ENCODE data around the gene FGD3. TPM values are rescaled to one million over a fixed set of nuclear protein-coding genes. Genes with fewer than 3 reads are reported as not detected.

The FGD3 gene
- total RNA-seq, 1 donor from 2014 or later: 1.8 TPM

DNA sequence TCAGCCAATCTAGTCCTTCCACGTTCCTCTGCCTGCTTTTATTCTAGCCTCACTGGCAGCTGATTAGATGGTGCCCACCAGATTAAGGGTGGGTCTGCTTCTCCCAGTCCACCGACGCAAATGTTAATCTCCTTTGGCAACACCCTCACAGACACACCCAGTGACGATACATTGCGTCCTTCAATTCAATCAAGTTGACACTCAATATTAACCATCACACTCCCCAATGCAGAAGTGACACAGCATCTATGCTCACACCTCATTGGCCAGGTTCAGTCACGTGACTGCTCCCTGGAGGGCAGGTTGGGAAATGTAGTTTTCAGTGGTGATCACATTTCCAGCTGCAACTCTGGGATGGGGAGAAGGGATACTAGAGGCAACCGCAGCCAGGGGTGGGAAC lies 124.1 kb downstream of the FGD3 start:
- no peaks in the 10 kb centered on the region for H3K27me3 ChIP-seq (ENCODE audit: low read depth)
- DNase-seq: no peak
- H3K27ac ChIP-seq (replicated peaks): no peak overlapping the region
- intact Hi-C loops (cut with micrococcal nuclease): no loop called here
- peaks cover 20% of the 10 kb centered on the region for H3K4me1 ChIP-seq
- TF ChIP-seq, protein P1, sequence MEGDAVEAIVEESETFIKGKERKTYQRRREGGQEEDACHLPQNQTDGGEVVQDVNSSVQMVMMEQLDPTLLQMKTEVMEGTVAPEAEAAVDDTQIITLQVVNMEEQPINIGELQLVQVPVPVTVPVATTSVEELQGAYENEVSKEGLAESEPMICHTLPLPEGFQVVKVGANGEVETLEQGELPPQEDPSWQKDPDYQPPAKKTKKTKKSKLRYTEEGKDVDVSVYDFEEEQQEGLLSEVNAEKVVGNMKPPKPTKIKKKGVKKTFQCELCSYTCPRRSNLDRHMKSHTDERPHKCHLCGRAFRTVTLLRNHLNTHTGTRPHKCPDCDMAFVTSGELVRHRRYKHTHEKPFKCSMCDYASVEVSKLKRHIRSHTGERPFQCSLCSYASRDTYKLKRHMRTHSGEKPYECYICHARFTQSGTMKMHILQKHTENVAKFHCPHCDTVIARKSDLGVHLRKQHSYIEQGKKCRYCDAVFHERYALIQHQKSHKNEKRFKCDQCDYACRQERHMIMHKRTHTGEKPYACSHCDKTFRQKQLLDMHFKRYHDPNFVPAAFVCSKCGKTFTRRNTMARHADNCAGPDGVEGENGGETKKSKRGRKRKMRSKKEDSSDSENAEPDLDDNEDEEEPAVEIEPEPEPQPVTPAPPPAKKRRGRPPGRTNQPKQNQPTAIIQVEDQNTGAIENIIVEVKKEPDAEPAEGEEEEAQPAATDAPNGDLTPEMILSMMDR (IDR thresholded peaks at IDR 0.05; ENCODE audit: borderline replicate concordance): no peak
- H3K4me3 ChIP-seq: no peak overlapping the region
- H3K36me3 ChIP-seq: no peaks in the 10 kb centered on the region
- H3K9me3 ChIP-seq (replicated peaks): no peaks in the 10 kb centered on the region

DNA sequence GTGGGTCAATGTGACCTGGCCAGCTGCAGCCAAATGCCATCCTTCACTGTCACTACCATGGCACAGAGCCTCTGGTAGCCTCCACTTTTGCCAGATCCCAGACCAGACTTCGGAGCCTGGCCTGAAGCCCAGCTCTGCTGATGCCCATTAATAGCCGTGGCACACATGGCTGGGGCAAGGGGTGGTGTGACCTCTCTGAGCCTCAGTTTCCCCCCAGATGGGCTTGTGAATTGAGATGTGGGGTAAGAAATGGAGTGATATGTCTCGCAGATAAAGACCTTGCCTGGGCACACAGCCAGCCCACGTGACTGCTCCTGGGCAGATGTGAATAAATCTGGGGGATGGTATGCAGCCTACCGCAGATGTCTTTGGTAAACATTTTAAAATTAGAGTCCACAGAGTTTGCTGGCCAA lies 125.1 kb downstream of the FGD3 start:
- no peaks in the 10 kb centered on the region for H3K9me3 ChIP-seq (replicated peaks)
- peak; percentile 44 for DNase-seq
- no peak overlapping the region for H3K4me3 ChIP-seq
- peaks cover 20% of the 10 kb centered on the region for H3K4me1 ChIP-seq
- no peak overlapping the region for H3K27ac ChIP-seq (replicated peaks)
- H3K27me3 ChIP-seq (ENCODE audit: low read depth): no peaks in the 10 kb centered on the region
- intact Hi-C loops (cut with micrococcal nuclease): no loop called here
- TF ChIP-seq, protein P1 (IDR thresholded peaks at IDR 0.05; ENCODE audit: borderline replicate concordance): no peak
- H3K36me3 ChIP-seq: no peaks in the 10 kb centered on the region

GRCh38 chr9:93076101-93076791 lies 128.9 kb downstream of the FGD3 start:
- H3K36me3 ChIP-seq: no peaks in the 10 kb centered on the region
- H3K4me3 ChIP-seq: no peak overlapping the region
- no peaks in the 10 kb centered on the region for H3K27me3 ChIP-seq (ENCODE audit: low read depth)
- no peak for DNase-seq
- no peak overlapping the region for H3K27ac ChIP-seq (replicated peaks)
- peaks cover 13% of the 10 kb centered on the region for H3K4me1 ChIP-seq
- H3K9me3 ChIP-seq (replicated peaks): no peaks in the 10 kb centered on the region
- intact Hi-C loops (cut with micrococcal nuclease): no loop called here
- TF ChIP-seq, protein P1 (IDR thresholded peaks at IDR 0.05; ENCODE audit: borderline replicate concordance): no peak

- Histone ChIP-seq H3K36me3 (no peaks in the 10 kb centered on the region), H3K4me3 (no peak overlapping the region), H3K4me1 (peaks cover 12% of the 10 kb centered on the region), H3K9me3 (replicated peaks) (no peaks in the 10 kb centered on the region), H3K27me3 (ENCODE audit: low read depth) (no peaks in the 10 kb centered on the region), H3K27ac (replicated peaks) (no peak overlapping the region)
- no peak for DNase-seq
- TF ChIP-seq, protein P1 (IDR thresholded peaks at IDR 0.05; ENCODE audit: borderline replicate concordance): no peak
- intact Hi-C loops (cut with micrococcal nuclease): no loop called here
These were observed 129.4 kb downstream of the FGD3 start for GRCh38 chr9:93076792-93077128.

DNA sequence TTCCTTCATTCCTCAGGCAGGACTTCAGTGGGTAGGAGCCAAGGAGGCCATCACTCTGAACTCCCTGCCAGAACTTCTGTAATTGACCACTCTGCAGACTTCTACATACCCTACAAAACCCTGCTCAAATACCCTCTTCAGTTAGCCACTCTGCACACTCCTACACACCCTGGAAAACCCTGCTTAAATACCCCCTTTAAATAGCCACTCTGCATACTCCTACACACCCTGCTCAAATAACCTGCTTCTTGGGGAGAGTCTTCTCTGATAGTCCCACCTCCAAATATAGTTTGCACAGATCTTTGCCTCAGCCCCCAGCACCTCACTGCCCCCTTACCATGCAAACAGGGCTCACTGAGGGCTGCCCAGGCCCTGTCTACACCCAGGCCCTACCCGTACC lies 130.0 kb downstream of the FGD3 start:
- Histone ChIP-seq H3K36me3 (no peaks in the 10 kb centered on the region), H3K27ac (replicated peaks) (no peak overlapping the region), H3K27me3 (ENCODE audit: low read depth) (no peaks in the 10 kb centered on the region), H3K9me3 (replicated peaks) (no peaks in the 10 kb centered on the region), H3K4me1 (peaks cover 5% of the 10 kb centered on the region), H3K4me3 (no peak overlapping the region)
- no peak for DNase-seq
- TF ChIP-seq, protein P1 (IDR thresholded peaks at IDR 0.05; ENCODE audit: borderline replicate concordance): no peak
- intact Hi-C loops (cut with micrococcal nuclease): no loop called here

Measured in left ventricle myocardium inferior (tissue), 1 donor.